CD8-positive, alpha-beta memory T cell (primary cell): ENCODE results near the gene LRRC2. TPM values are rescaled to one million over a fixed set of nuclear protein-coding genes. Genes with fewer than 3 reads are reported as not detected.
"Not testable (repeated sequence)": the region's sequence is repeated elsewhere in the genome, so short reads cannot be mapped to it uniquely, and the experiment has no call there.

Experiments used
- CTCF ChIA-PET: fragments of 350-600 bp; sonication (Branson Sonifier 250); formaldehyde crosslinking; loops from one replicate; lab custom pipeline; 2021; ENCODE audit warnings: antibody characterized with exemption; lab: Charles Lee
- POLR2A ChIA-PET: fragments of 350-600 bp; sonication (Branson Sonifier 250); formaldehyde crosslinking; loops from one replicate; lab custom pipeline; 2021; ENCODE audit warnings: antibody characterized with exemption; lab: Charles Lee
- DNase-seq, 5 donors: peaks; one replicate each; pipeline versions ENCODE4 v3.0.0 to v3.0.0-alpha.2; 2020 to 2022; ENCODE audit warnings: mixed read lengths in 1 of 5
- H3K27ac ChIP-seq: one replicate; pipeline ENCODE4 v1.7.0; 2013; ENCODE audit warnings: low read depth, mild to moderate bottlenecking, low read length, moderate library complexity
- H3K27me3 ChIP-seq: 2 replicates; pipeline ENCODE4 v1.7.0; 2013; ENCODE audit warnings: low read length, mild to moderate bottlenecking; ENCODE audit not compliant: insufficient read depth, poor library complexity, severe bottlenecking
- H3K36me3 ChIP-seq: 2 replicates; pipeline ENCODE4 v1.7.0; 2013; ENCODE audit warnings: mild to moderate bottlenecking, low read length, moderate library complexity; ENCODE audit not compliant: insufficient read depth
- H3K4me1 ChIP-seq: 2 replicates; pipeline ENCODE4 v1.7.0; 2013; ENCODE audit warnings: mild to moderate bottlenecking, low read length, moderate library complexity; ENCODE audit not compliant: insufficient read depth
- H3K4me3 ChIP-seq: 2 replicates; pipeline ENCODE4 v1.7.0; 2013; ENCODE audit warnings: mild to moderate bottlenecking, low read length
- H3K9me3 ChIP-seq: 2 replicates; pipeline ENCODE4 v1.7.0; 2013; ENCODE audit warnings: mild to moderate bottlenecking, low read length
- H3K27ac Mint-ChIP-seq, 8 donors: one replicate each; pipeline ENCODE4 v1.8.0; 2020 to 2021; ENCODE audit warnings: mixed read lengths in 8 of 8, mild to moderate bottlenecking in 6 of 8, inconsistent platforms in 3 of 8, moderate library complexity in 3 of 8
- H3K27me3 Mint-ChIP-seq, 2 donors: one replicate each; pipeline ENCODE4 v1.8.0; 2020 to 2021; ENCODE audit warnings: mixed read lengths in 2 of 2, mild to moderate bottlenecking in 1 of 2, moderate library complexity in 1 of 2
- H3K36me3 Mint-ChIP-seq, 3 donors: one replicate each; pipeline ENCODE4 v1.8.0; 2020 to 2021; ENCODE audit warnings: mixed read lengths in 3 of 3, inconsistent platforms in 1 of 3, mild to moderate bottlenecking in 1 of 3
- H3K4me1 Mint-ChIP-seq, 3 donors: one replicate each; pipeline ENCODE4 v1.8.0; 2020 to 2021; ENCODE audit warnings: mixed read lengths in 3 of 3, inconsistent platforms in 1 of 3, mild to moderate bottlenecking in 1 of 3
- H3K4me3 Mint-ChIP-seq, 7 donors: one replicate each; pipeline ENCODE4 v1.8.0; 2020 to 2021; ENCODE audit warnings: mixed read lengths in 7 of 7, mild to moderate bottlenecking in 6 of 7, moderate library complexity in 4 of 7, inconsistent platforms in 2 of 7
- H3K9me3 Mint-ChIP-seq, 5 donors: one replicate each; pipeline ENCODE4 v1.8.0; 2020 to 2022; ENCODE audit warnings: mixed read lengths in 5 of 5, mild to moderate bottlenecking in 3 of 5, moderate library complexity in 2 of 5, inconsistent platforms in 1 of 5
- polyA plus RNA-seq: library from polyadenylated mRNA; unstranded; fragments of 300-500 nt; fragmentation: Illumina TruSeq; gene quantifications from one replicate; pipeline ENCODE4 v1.2.3, GENCODE V29; 2021
- total RNA-seq, 2 experiments: library from RNA; stranded (reverse); gene quantifications; one replicate each; pipeline ENCODE4 v1.2.3, GENCODE V29; 2021

LRRC2 gene
- total and polyA plus RNA-seq, 3 experiments from 2014 or later: 0.04 TPM; not detected in 1

- H3K4me3 Mint-ChIP-seq: no peak overlapping the region
- DNase-seq: no peak
- ChIA-PET CTCF (interaction anchor here (1.1 to 4.8 kb wide), 5 partner anchors 10 to 131 kb away, joined by 3 to 36 read pairs (median 17); no protein-coding TSS in a partner anchor), POLR2A (interaction anchor here (1.4 kb wide), 1 partner anchor 10 kb away, joined by 3 read pairs; no protein-coding TSS in a partner anchor)
- no peak overlapping the region for H3K4me3 ChIP-seq
- no peaks in the 10 kb centered on the region for H3K9me3 ChIP-seq
- peaks cover 6 to 31% (median 17%) of the 10 kb centered on the region in 3 donors for H3K4me1 Mint-ChIP-seq
- peak overlapping the region in 1 of 8 donors; percentile 68 for H3K27ac Mint-ChIP-seq
- H3K27me3 ChIP-seq: no peaks in the 10 kb centered on the region
- no peak overlapping the region for H3K27ac ChIP-seq
- no peaks in the 10 kb centered on the region for H3K36me3 ChIP-seq
- no peaks in the 10 kb centered on the region for H3K9me3 Mint-ChIP-seq
- H3K36me3 Mint-ChIP-seq: no peaks in the 10 kb centered on the region
- H3K4me1 ChIP-seq: peaks cover 5% of the 10 kb centered on the region
- no peaks in the 10 kb centered on the region for H3K27me3 Mint-ChIP-seq
Observed at GRCh38 chr3:46498916-46499519, 67.1 kb downstream of the LRRC2 start.

- no peaks in the 10 kb centered on the region for H3K9me3 Mint-ChIP-seq
- Histone ChIP-seq H3K27ac (no peak within 1 kb of the TSS), H3K36me3 (no peaks in the 10 kb centered on the region), H3K9me3 (no peaks in the 10 kb centered on the region), H3K4me3 (no peak within 1 kb of the TSS), H3K27me3 (no peaks in the 10 kb centered on the region), H3K4me1 (peaks cover 5% of the 10 kb centered on the region)
- H3K27me3 Mint-ChIP-seq: no peaks in the 10 kb centered on the region
- H3K27ac Mint-ChIP-seq: peak within 1 kb of the TSS in 2 of 8 donors; percentile 60 to 63
- CTCF ChIA-PET: interaction anchor here (0.9 to 4.8 kb wide), 7 partner anchors 9 to 132 kb away, joined by 3 to 36 read pairs (median 17); no protein-coding TSS in a partner anchor
- POLR2A ChIA-PET: no interaction called here
- H3K36me3 Mint-ChIP-seq: no peaks in the 10 kb centered on the region
- peaks cover 4 to 20% (median 18%) of the 10 kb centered on the region in 3 donors for H3K4me1 Mint-ChIP-seq
- DNase-seq: no peak
- no peak within 1 kb of the TSS for H3K4me3 Mint-ChIP-seq
Observed at GRCh38 chr3:46497556-46498265, 68.4 kb downstream of the LRRC2 start, which contains the start of gene RTP3. RTP3 (plus strand) TSS chr3:46497976; CDS start chr3:46498063, 87 bp downstream.

DNA sequence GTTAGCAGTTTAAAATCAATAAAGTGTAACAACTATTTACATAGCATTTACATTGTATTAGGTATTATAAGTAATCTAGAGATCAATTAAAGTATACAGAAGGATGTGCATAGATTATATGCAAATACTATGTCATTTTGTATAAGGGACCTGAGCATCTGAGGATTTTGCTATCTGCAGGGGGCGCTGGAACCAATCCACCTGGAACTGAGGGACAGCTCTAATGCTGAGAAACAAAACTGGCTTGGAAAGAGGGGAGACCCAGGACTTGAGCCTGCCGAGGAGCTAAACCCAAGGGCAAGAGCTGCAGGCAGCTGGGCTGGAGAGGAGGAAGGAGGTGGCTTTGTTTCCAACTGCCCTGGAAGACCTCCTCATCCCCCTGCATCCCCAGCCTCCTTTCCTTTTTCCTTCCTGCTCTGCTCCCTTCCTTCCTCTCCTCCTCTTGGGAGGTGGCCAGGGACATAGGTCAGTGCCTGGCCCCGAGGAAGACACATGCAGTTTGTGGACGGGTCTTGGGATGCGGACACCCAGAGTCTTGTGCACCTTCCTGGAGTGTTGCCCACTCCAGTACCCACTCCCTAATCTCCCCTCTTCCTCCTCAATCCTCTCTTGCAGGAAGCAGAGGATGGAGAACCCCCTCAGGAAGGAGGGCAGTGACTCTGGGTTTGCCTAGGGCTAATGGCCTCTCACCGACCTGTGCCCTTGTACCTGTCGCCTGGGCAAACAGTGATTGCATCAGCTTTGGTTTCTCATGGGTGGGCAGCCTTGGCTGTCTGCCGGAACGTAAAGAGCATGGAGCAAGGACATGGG is 69.2 kb downstream of the LRRC2 start:
- H3K27ac ChIP-seq: no peak overlapping the region
- no peaks in the 10 kb centered on the region for H3K9me3 Mint-ChIP-seq
- peak overlapping the region in 2 of 8 donors; percentile 33 to 60 for H3K27ac Mint-ChIP-seq
- H3K9me3 ChIP-seq: no peaks in the 10 kb centered on the region
- ChIA-PET CTCF (interaction anchor here (1.3 to 4.8 kb wide), 8 partner anchors 8 to 133 kb away, joined by 4 to 36 read pairs (median 14); no protein-coding TSS in a partner anchor), POLR2A (no interaction called here)
- peaks cover 4 to 20% (median 19%) of the 10 kb centered on the region in 3 donors for H3K4me1 Mint-ChIP-seq
- H3K36me3 Mint-ChIP-seq: no peaks in the 10 kb centered on the region
- H3K27me3 Mint-ChIP-seq: no peaks in the 10 kb centered on the region
- no peak overlapping the region for H3K4me3 ChIP-seq
- peak in 4 of 5 donors; percentile 16 to 70 (median 26) for DNase-seq
- no peaks in the 10 kb centered on the region for H3K27me3 ChIP-seq
- H3K4me3 Mint-ChIP-seq: no peak overlapping the region
- H3K4me1 ChIP-seq: peaks cover 5% of the 10 kb centered on the region
- no peaks in the 10 kb centered on the region for H3K36me3 ChIP-seq

- Histone ChIP-seq H3K36me3 (no peaks in the 10 kb centered on the region), H3K9me3 (no peaks in the 10 kb centered on the region), H3K4me1 (peaks cover 5% of the 10 kb centered on the region), H3K27me3 (no peaks in the 10 kb centered on the region), H3K4me3 (no peak overlapping the region), H3K27ac (no peak overlapping the region)
- DNase-seq: no peak
- ChIA-PET POLR2A (no interaction called here), CTCF (interaction anchor here (1.3 to 4.8 kb wide), 8 partner anchors 7 to 134 kb away, joined by 4 to 36 read pairs (median 14); no protein-coding TSS in a partner anchor)
- no peak overlapping the region for H3K4me3 Mint-ChIP-seq
- H3K27me3 Mint-ChIP-seq: no peaks in the 10 kb centered on the region
- H3K27ac Mint-ChIP-seq: no peak overlapping the region
- H3K36me3 Mint-ChIP-seq: no peaks in the 10 kb centered on the region
- H3K4me1 Mint-ChIP-seq: peaks cover 6 to 21% (median 20%) of the 10 kb centered on the region in 3 donors
- H3K9me3 Mint-ChIP-seq: no peaks in the 10 kb centered on the region
Observed at GRCh38 chr3:46495901-46496456, 70.1 kb downstream of the LRRC2 start.

GRCh38 chr3:46494491-46494890 is 71.6 kb downstream of the LRRC2 start:
- H3K4me3 Mint-ChIP-seq, H3K4me3 ChIP-seq, H3K36me3 ChIP-seq, DNase-seq, POLR2A ChIA-PET, H3K9me3 Mint-ChIP-seq, H3K4me1 ChIP-seq, H3K27ac ChIP-seq, H3K27me3 ChIP-seq, H3K36me3 Mint-ChIP-seq, CTCF ChIA-PET, H3K27me3 Mint-ChIP-seq, H3K9me3 ChIP-seq, H3K27ac Mint-ChIP-seq: not testable (repeated sequence)
- peaks cover 12 to 34% (median 33%) of the 10 kb centered on the region in 3 donors for H3K4me1 Mint-ChIP-seq

GRCh38 chr3:46492890-46493547 is 73.1 kb downstream of the LRRC2 start:
- Histone ChIP-seq H3K27ac (no peak overlapping the region), H3K4me1 (peaks cover 17% of the 10 kb centered on the region), H3K36me3 (no peaks in the 10 kb centered on the region), H3K9me3 (no peaks in the 10 kb centered on the region), H3K27me3 (no peaks in the 10 kb centered on the region), H3K4me3 (no peak overlapping the region)
- Mint-ChIP-seq H3K36me3 (no peaks in the 10 kb centered on the region), H3K27me3 (peaks cover 0 to under 1% of the 10 kb centered on the region in 2 donors), H3K4me1 (peaks cover 20 to 45% (median 40%) of the 10 kb centered on the region in 3 donors), H3K9me3 (no peaks in the 10 kb centered on the region), H3K4me3 (no peak overlapping the region), H3K27ac (peak overlapping the region in 1 of 8 donors; percentile 48)
- POLR2A ChIA-PET: no interaction called here
- CTCF ChIA-PET: interaction anchor here (1.2 to 10.7 kb wide), 3 partner anchors 49 to 137 kb away, joined by 3 to 214 read pairs (median 147); no protein-coding TSS in a partner anchor
- no peak for DNase-seq
